GM23338 (cell line): ENCODE measurements around the gene STK24. TPM values are rescaled to one million over a fixed set of nuclear protein-coding genes. Genes with fewer than 3 reads are reported as not detected.

ENCODE experiments used
- ATAC-seq: fragments of 200-7000 bp; cut with Tn5 transposase; 3 replicates; pipeline ENCODE4 v1.9.1; 2020
- DNase-seq: peaks from one replicate; pipeline ENCODE4 v3.0.0-alpha.2; 2015; ENCODE audit warnings: low spot score
- H2AFZ ChIP-seq: fragments of 200-600 bp; sonication (generic); 2 replicates; pipeline ENCODE4 v1.8.0; 2016; ENCODE audit warnings: antibody characterized with exemption, mild to moderate bottlenecking, moderate library complexity
- H3F3A ChIP-seq: fragments of 200-600 bp; sonication (generic); replicated peaks from 2 replicates; pipeline ENCODE4 v1.8.0; 2017; ENCODE audit warnings: antibody characterized with exemption, mixed run types, low read depth
- H3K27ac ChIP-seq: fragments of 200-600 bp; sonication (generic); 2 replicates; pipeline ENCODE4 v1.6.1; 2016; ENCODE audit warnings: low read depth
- H3K27me3 ChIP-seq: fragments of 200-600 bp; sonication (generic); 2 replicates; pipeline ENCODE4 v1.8.0; 2016; ENCODE audit warnings: mild to moderate bottlenecking, mixed run types, moderate library complexity; ENCODE audit not compliant: insufficient read depth
- H3K36me3 ChIP-seq: fragments of 200-600 bp; sonication (generic); 2 replicates; pipeline ENCODE4 v1.8.0; 2016; ENCODE audit warnings: mild to moderate bottlenecking; ENCODE audit not compliant: insufficient read depth
- H3K4me1 ChIP-seq: fragments of 200-600 bp; sonication (generic); 2 replicates; pipeline ENCODE4 v1.8.0; 2016; ENCODE audit warnings: mild to moderate bottlenecking, moderate library complexity; ENCODE audit not compliant: insufficient read depth
- H3K4me2 ChIP-seq: fragments of 200-600 bp; sonication (generic); 2 replicates; pipeline ENCODE4 v1.7.1; 2017; ENCODE audit warnings: mixed run types
- H3K4me3 ChIP-seq: fragments of 200-600 bp; sonication (generic); 2 replicates; pipeline ENCODE4 v1.6.1; 2016; ENCODE audit warnings: mixed run types
- H3K79me2 ChIP-seq: fragments of 200-600 bp; sonication (generic); replicated peaks from 2 replicates; pipeline ENCODE4 v1.8.0; 2017; ENCODE audit warnings: mild to moderate bottlenecking; ENCODE audit not compliant: insufficient read depth
- H3K9me2 ChIP-seq: fragments of 200-600 bp; sonication (generic); 2 replicates; pipeline ENCODE4 v1.8.0; 2017; ENCODE audit not compliant: insufficient read depth
- H4K20me1 ChIP-seq: fragments of 200-600 bp; sonication (generic); replicated peaks from 2 replicates; pipeline ENCODE4 v1.8.0; 2017; ENCODE audit warnings: mild to moderate bottlenecking; ENCODE audit not compliant: insufficient read depth
- H3K27ac Mint-ChIP-seq: 2 replicates; pipeline ENCODE4 v1.8.0; 2020; ENCODE audit warnings: inconsistent platforms, mild to moderate bottlenecking, moderate library complexity, mixed read lengths
- H3K27me3 Mint-ChIP-seq: 3 replicates; pipeline ENCODE4 v1.8.0; 2022; ENCODE audit warnings: low read depth, mild to moderate bottlenecking, moderate library complexity, mixed read lengths, inconsistent platforms; ENCODE audit not compliant: insufficient read depth, poor library complexity
- H3K36me3 Mint-ChIP-seq: 3 replicates; pipeline ENCODE4 v1.8.0; 2021; ENCODE audit warnings: low read depth, mild to moderate bottlenecking, inconsistent platforms, moderate library complexity, mixed read lengths
- H3K4me1 Mint-ChIP-seq: 3 replicates; pipeline ENCODE4 v1.8.0; 2020; ENCODE audit warnings: mild to moderate bottlenecking, inconsistent platforms, mixed read lengths
- H3K4me3 Mint-ChIP-seq: 3 replicates; pipeline ENCODE4 v1.8.0; 2021; ENCODE audit warnings: moderate library complexity, mild to moderate bottlenecking, inconsistent platforms, mixed read lengths
- H3K9me3 Mint-ChIP-seq: 3 replicates; pipeline ENCODE4 v1.8.0; 2020; ENCODE audit warnings: moderate library complexity, mild to moderate bottlenecking, inconsistent platforms, mixed read lengths
- CREB1 ChIP-seq: fragments of 250-450 bp; sonication (Bioruptor Pico); IDR thresholded peaks from 2 replicates; pipeline ENCODE4 v1.5.0; 2020; ENCODE audit warnings: low read depth, mild to moderate bottlenecking, moderate library complexity
- EZH2 ChIP-seq: fragments of 200-600 bp; sonication (generic); IDR thresholded peaks from one replicate; pipeline ENCODE4 v1.8.0; 2017; ENCODE audit warnings: antibody characterized with exemption, mild to moderate bottlenecking, low read depth; ENCODE audit not compliant: unreplicated experiment
- EZH2phosphoT487 ChIP-seq: fragments of 200-600 bp; sonication (generic); IDR thresholded peaks from one replicate; pipeline ENCODE4 v1.8.1; 2018; ENCODE audit warnings: antibody characterized with exemption; ENCODE audit not compliant: unreplicated experiment
- JUNB ChIP-seq: IDR thresholded peaks from one replicate; pipeline ENCODE4 v1.6.1; 2016; ENCODE audit warnings: antibody characterized with exemption; ENCODE audit not compliant: unreplicated experiment
- NANOG ChIP-seq: IDR thresholded peaks from 2 replicates; pipeline ENCODE4 v1.6.1; 2016; ENCODE audit warnings: antibody characterized with exemption, borderline replicate concordance
- POLR2AphosphoS5 ChIP-seq: IDR thresholded peaks from 2 replicates; pipeline ENCODE4 v1.6.1; 2016; ENCODE audit warnings: antibody characterized with exemption, low read depth
- REST ChIP-seq: IDR thresholded peaks from one replicate; pipeline ENCODE4 v1.6.1; 2018; ENCODE audit warnings: antibody characterized with exemption; ENCODE audit not compliant: unreplicated experiment
- STAT1 ChIP-seq: IDR thresholded peaks from one replicate; pipeline ENCODE4 v1.6.1; 2016; ENCODE audit warnings: antibody characterized with exemption; ENCODE audit not compliant: unreplicated experiment
- ZNF114 ChIP-seq: fragments of 250-450 bp; sonication (Bioruptor Pico); IDR thresholded peaks from 2 replicates; pipeline ENCODE4 v1.5.0; 2020; ENCODE audit warnings: mild to moderate bottlenecking, moderate library complexity
- ZNF331 ChIP-seq: fragments of 250-450 bp; sonication (Bioruptor Pico); IDR thresholded peaks from 2 replicates; pipeline ENCODE4 v1.5.0; 2020; ENCODE audit warnings: low read depth, mild to moderate bottlenecking, moderate library complexity
- polyA plus RNA-seq: library from polyadenylated mRNA; unstranded; fragments of >200 nt; fragmentation: Nextera tagmentation; extraction: Ambion mirVana; gene quantifications from 2 replicates; pipeline ENCODE4 v1.2.1, GENCODE V29; 2016
- total RNA-seq: library from RNA; depleted of rRNA; stranded (reverse); fragments of >200 nt; shearing (Covaris generic); gene quantifications from 2 replicates; pipeline ENCODE4 v1.2.3, GENCODE V29; 2014
- TF ChIP-seq, protein P1 (sequence below): IDR thresholded peaks from 2 replicates; pipeline ENCODE4 v1.6.1; 2016; ENCODE audit warnings: antibody characterized with exemption
- TF ChIP-seq, protein P2 (sequence below), 2 experiments: fragments of 200-600 bp in 1 of 2; sonication (generic) in 1 of 2; conservative IDR thresholded peaks; 2 replicates each; pipeline versions ENCODE4 v1.5.1 to v1.6.1; 2016 to 2017; ENCODE audit warnings: antibody characterized with exemption in 2 of 2, low read depth in 2 of 2, mild to moderate bottlenecking in 2 of 2, moderate library complexity in 1 of 2

The STK24 gene
- total and polyA plus RNA-seq, 2 experiments from 2014 or later: 56.5 to 144 TPM

- TF ChIP-seq REST (no peak), EZH2phosphoT487 (no peak), STAT1 (no peak), JUNB (no peak), POLR2AphosphoS5 (no peak), EZH2 (no peak)
- TF ChIP-seq, protein P1, sequence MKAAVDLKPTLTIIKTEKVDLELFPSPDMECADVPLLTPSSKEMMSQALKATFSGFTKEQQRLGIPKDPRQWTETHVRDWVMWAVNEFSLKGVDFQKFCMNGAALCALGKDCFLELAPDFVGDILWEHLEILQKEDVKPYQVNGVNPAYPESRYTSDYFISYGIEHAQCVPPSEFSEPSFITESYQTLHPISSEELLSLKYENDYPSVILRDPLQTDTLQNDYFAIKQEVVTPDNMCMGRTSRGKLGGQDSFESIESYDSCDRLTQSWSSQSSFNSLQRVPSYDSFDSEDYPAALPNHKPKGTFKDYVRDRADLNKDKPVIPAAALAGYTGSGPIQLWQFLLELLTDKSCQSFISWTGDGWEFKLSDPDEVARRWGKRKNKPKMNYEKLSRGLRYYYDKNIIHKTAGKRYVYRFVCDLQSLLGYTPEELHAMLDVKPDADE: no peak
- TF ChIP-seq, protein P2, sequence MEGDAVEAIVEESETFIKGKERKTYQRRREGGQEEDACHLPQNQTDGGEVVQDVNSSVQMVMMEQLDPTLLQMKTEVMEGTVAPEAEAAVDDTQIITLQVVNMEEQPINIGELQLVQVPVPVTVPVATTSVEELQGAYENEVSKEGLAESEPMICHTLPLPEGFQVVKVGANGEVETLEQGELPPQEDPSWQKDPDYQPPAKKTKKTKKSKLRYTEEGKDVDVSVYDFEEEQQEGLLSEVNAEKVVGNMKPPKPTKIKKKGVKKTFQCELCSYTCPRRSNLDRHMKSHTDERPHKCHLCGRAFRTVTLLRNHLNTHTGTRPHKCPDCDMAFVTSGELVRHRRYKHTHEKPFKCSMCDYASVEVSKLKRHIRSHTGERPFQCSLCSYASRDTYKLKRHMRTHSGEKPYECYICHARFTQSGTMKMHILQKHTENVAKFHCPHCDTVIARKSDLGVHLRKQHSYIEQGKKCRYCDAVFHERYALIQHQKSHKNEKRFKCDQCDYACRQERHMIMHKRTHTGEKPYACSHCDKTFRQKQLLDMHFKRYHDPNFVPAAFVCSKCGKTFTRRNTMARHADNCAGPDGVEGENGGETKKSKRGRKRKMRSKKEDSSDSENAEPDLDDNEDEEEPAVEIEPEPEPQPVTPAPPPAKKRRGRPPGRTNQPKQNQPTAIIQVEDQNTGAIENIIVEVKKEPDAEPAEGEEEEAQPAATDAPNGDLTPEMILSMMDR (conservative IDR thresholded peaks at IDR 0.05; ENCODE audit: low read depth in 2 of 2): no peak
Measured at GRCh38 chr13:98488736-98489135, 88.2 kb downstream of the STK24 start (continued).

DNA sequence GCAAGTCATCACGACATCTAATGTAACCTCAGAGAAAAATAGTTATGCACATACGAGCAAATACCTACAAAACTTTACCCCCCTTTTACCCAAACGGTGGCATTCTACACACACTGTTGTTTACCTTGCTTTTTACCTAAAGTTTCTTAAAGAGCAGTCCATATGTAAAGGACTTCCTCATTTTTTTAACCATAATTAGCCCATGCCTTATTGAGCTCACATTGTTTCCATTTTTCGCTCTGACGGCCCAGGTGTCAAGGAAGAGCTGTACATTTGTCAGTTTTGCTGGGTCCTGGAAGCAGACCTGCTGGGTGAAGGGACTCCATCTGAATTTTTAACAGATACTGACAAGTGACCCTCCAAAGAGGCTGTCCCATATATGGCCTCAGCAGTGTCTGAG lies 89.4 kb downstream of the STK24 start:
- H3K27ac Mint-ChIP-seq: peak overlapping the region; percentile 43; the same call in 1 of the 2 replicates
- H3K36me3 Mint-ChIP-seq: no peaks in the 10 kb centered on the region
- no peaks in the 10 kb centered on the region for H3K9me3 Mint-ChIP-seq
- H3K27me3 ChIP-seq: no peaks in the 10 kb centered on the region
- H3K36me3 ChIP-seq: no peaks in the 10 kb centered on the region
- H3K4me2 ChIP-seq: no peak overlapping the region
- no peak overlapping the region for H3K4me3 Mint-ChIP-seq
- H3F3A ChIP-seq: peaks cover 8% of the 10 kb centered on the region; the same call in 1 of the 2 replicates
- peaks cover 13% of the 10 kb centered on the region for H3K27me3 Mint-ChIP-seq
- peaks cover 94% of the 10 kb centered on the region for H3K4me1 Mint-ChIP-seq
- H3K79me2 ChIP-seq: peaks cover 98% of the 10 kb centered on the region
- no peak for ATAC-seq
- H2AFZ ChIP-seq: no peak overlapping the region
- H3K9me2 ChIP-seq: no peaks in the 10 kb centered on the region
- peaks cover 71% of the 10 kb centered on the region for H4K20me1 ChIP-seq
- TF ChIP-seq ZNF331 (CRISPR knock-in tag) (no peak), NANOG (no peak), CREB1 (CRISPR knock-in tag) (no peak), EZH2phosphoT487 (no peak), EZH2 (no peak), REST (no peak), POLR2AphosphoS5 (no peak), ZNF114 (CRISPR knock-in tag) (no peak), JUNB (no peak)
- TF ChIP-seq, protein P1: no peak
- TF ChIP-seq, protein P2 (conservative IDR thresholded peaks at IDR 0.05; ENCODE audit: low read depth in 2 of 2): no peak
- H3K4me3 ChIP-seq: no peak overlapping the region
- 0 out of 2 replicates have a peak overlapping the region, but pooled peaks have one; percentile 9 for H3K27ac ChIP-seq
- no peak for DNase-seq
- H3K4me1 ChIP-seq: peaks cover 97% of the 10 kb centered on the region
